ENCODE data around the gene PPTC7.
"Not testable (repeated sequence)": the region's sequence is repeated elsewhere in the genome, so short reads cannot be mapped to it uniquely, and the experiment has no call there.

The PPTC7 gene

DNA sequence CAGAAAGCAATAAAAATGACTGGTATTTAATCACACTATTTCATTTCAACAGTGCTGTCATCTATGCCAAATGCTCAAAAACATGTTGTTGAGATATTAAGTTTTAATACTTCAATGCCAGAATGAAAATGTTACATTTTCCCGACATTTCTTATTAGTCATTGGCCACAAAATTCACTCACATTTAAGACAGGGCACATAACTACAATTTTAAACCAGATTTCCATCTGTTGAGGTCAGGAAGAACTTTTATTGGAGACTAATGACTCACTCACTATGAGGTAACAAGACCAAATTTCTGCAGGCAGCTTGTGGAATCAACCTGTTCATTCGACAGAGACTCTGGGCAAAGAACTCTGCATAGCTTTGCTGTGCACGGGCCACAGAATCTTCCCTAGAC, 36.8 kb downstream of the PPTC7 start:
- DNase-seq (ENCODE audit: low read depth) = peak; percentile 80
- TF ChIP-seq, protein P1, sequence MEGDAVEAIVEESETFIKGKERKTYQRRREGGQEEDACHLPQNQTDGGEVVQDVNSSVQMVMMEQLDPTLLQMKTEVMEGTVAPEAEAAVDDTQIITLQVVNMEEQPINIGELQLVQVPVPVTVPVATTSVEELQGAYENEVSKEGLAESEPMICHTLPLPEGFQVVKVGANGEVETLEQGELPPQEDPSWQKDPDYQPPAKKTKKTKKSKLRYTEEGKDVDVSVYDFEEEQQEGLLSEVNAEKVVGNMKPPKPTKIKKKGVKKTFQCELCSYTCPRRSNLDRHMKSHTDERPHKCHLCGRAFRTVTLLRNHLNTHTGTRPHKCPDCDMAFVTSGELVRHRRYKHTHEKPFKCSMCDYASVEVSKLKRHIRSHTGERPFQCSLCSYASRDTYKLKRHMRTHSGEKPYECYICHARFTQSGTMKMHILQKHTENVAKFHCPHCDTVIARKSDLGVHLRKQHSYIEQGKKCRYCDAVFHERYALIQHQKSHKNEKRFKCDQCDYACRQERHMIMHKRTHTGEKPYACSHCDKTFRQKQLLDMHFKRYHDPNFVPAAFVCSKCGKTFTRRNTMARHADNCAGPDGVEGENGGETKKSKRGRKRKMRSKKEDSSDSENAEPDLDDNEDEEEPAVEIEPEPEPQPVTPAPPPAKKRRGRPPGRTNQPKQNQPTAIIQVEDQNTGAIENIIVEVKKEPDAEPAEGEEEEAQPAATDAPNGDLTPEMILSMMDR (IDR thresholded peaks at IDR 0.05; ENCODE audit: insufficient read depth, low read depth, low read length, missing control alignments) = no peak
- no peak overlapping the region for H3K4me3 ChIP-seq (ENCODE audit: low read length)

GRCh38 chr12:110545812-110546211, 37.3 kb downstream of the PPTC7 start:
- DNase-seq (ENCODE audit: low read depth) = peak; percentile 29
- TF ChIP-seq, protein P1 (IDR thresholded peaks at IDR 0.05; ENCODE audit: insufficient read depth, low read depth, low read length, missing control alignments) = no peak
- no peak overlapping the region for H3K4me3 ChIP-seq (ENCODE audit: low read length)

GRCh38 chr12:110545259-110545658, 37.9 kb downstream of the PPTC7 start:
- peak; percentile 97 for DNase-seq (ENCODE audit: low read depth)
- H3K4me3 ChIP-seq (ENCODE audit: low read length) = not testable (repeated sequence)

GRCh38 chr12:110543965-110544364, 39.2 kb downstream of the PPTC7 start:
- TF ChIP-seq, protein P1 (IDR thresholded peaks at IDR 0.05; ENCODE audit: insufficient read depth, low read depth, low read length, missing control alignments) = no peak
- DNase-seq (ENCODE audit: low read depth) = no peak
- H3K4me3 ChIP-seq (ENCODE audit: low read length) = no peak overlapping the region

- DNase-seq (ENCODE audit: low read depth) = peak; percentile 89
- TF ChIP-seq, protein P1 (IDR thresholded peaks at IDR 0.05; ENCODE audit: insufficient read depth, low read depth, low read length, missing control alignments) = no peak
- no peak overlapping the region for H3K4me3 ChIP-seq (ENCODE audit: low read length)
Measured at GRCh38 chr12:110543252-110543959, 39.7 kb downstream of the PPTC7 start.

DNA sequence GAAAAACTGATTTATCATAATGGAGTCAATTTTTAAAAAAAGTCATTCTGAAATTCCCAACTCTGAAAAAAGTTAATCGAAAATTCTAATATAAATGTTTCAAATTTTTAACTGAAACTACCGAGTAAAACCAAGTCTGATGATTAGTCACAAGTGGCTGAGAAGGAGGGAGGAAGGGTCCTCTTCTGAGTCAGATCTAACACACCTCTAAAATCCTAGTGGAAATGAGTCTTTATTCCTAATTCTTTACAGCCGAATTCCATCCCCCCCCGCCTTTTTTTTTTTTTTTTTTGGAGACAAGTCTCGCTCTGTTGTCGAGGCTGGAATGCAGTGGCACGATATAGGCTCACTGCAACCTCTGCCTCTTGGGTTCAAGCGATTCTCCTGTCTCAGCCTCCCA, 43.1 kb downstream of the PPTC7 start:
- no peak for DNase-seq (ENCODE audit: low read depth)
- no peak overlapping the region for H3K4me3 ChIP-seq (ENCODE audit: low read length)
- TF ChIP-seq, protein P1 (IDR thresholded peaks at IDR 0.05; ENCODE audit: insufficient read depth, low read depth, low read length, missing control alignments) = no peak

GRCh38 chr12:110538869-110539622, 44.1 kb downstream of the PPTC7 start:
- no peak overlapping the region for H3K4me3 ChIP-seq (ENCODE audit: low read length)
- TF ChIP-seq, protein P1 (IDR thresholded peaks at IDR 0.05; ENCODE audit: insufficient read depth, low read depth, low read length, missing control alignments) = no peak
- peak; percentile 28 for DNase-seq (ENCODE audit: low read depth)
